Gastroesophageal sphincter (tissue), 4 donors: Measurements from ENCODE around the gene MTMR12. TPM values are rescaled to one million over a fixed set of nuclear protein-coding genes. Genes with fewer than 3 reads are reported as not detected.
A peak's percentile ranks its signal among the peaks of the same experiment; 100 is the strongest.

Experiments
- ATAC-seq: fragments of 150-250 bp; one replicate; pipeline ENCODE4 v1.9.1; 2016; ENCODE audit warnings: mild to moderate bottlenecking, moderate library complexity
- H3K27ac ChIP-seq, 4 donors: fragments of 200-600 bp; sonication (generic) in 3 of 4; 1 replicate in 3 of 4; 2 replicates in 1 of 4; pipeline ENCODE4 v1.5.1; 2016 to 2019
- H3K27me3 ChIP-seq: fragments of 200-600 bp; sonication (generic); one replicate; pipeline ENCODE4 v1.5.1; 2019
- H3K36me3 ChIP-seq, 2 donors: fragments of 200-600 bp; sonication (generic); one replicate each; pipeline ENCODE4 v1.5.1; 2019; ENCODE audit warnings: control low read depth in 1 of 2
- H3K4me1 ChIP-seq, 3 donors: fragments of 200-600 bp; sonication (generic); 1 replicate in 2 of 3; 2 replicates in 1 of 3; pipeline ENCODE4 v1.5.1; 2016 to 2019; ENCODE audit warnings: control low read depth in 2 of 3
- H3K4me3 ChIP-seq, 2 donors: fragments of 200-600 bp; sonication (generic); one replicate each; pipeline ENCODE4 v1.5.1; 2019; ENCODE audit warnings: mild to moderate bottlenecking in 1 of 2, moderate library complexity in 1 of 2
- H3K9me3 ChIP-seq, 3 donors: fragments of 200-600 bp; sonication (generic); one replicate each; pipeline ENCODE4 v1.5.1; 2017 to 2019; ENCODE audit warnings: control low read depth in 2 of 3
- EP300 ChIP-seq: sonication (generic); formaldehyde crosslinking; IDR thresholded peaks from one replicate; pipeline ENCODE4 v1.6.1; 2017; ENCODE audit warnings: antibody characterized with exemption, mild to moderate bottlenecking
- POLR2A ChIP-seq, 2 donors: fragments of 450-650 bp; IDR thresholded peaks; one replicate each; pipeline ENCODE4 v1.6.1; 2017; ENCODE audit warnings: antibody characterized with exemption in 2 of 2, mild to moderate bottlenecking in 2 of 2, moderate library complexity in 1 of 2
- POLR2AphosphoS5 ChIP-seq: sonication (generic); formaldehyde crosslinking; IDR thresholded peaks from one replicate; pipeline ENCODE4 v1.6.1; 2017; ENCODE audit warnings: antibody characterized with exemption
- WGBS, 2 donors: methylation state at CpG; one replicate each; pipeline ENCODE4 v1.1.5; 2018; ENCODE audit warnings: low coverage in 1 of 2; 5-methylcytosine and 5-hydroxymethylcytosine counted together
- total RNA-seq, 4 donors: library from RNA; depleted of rRNA; stranded (reverse); fragments of >200 nt; gene quantifications; one replicate each; pipeline ENCODE4 v1.1.0, GENCODE V29; 2016
- TF ChIP-seq, protein P1 (sequence below), 4 experiments: fragments of 200-600 bp in 2 of 4; fragments of 450-650 bp in 2 of 4; sonication (generic) in 1 of 4; IDR thresholded peaks; one replicate each; pipeline ENCODE4 v1.5.1; 2017 to 2019; ENCODE audit warnings: antibody characterized with exemption in 4 of 4, mild to moderate bottlenecking in 2 of 4, moderate library complexity in 2 of 4

Gene MTMR12
- total RNA-seq: 10 to 100 TPM; 44.2 to 98.9 (median 68.5) TPM

DNA sequence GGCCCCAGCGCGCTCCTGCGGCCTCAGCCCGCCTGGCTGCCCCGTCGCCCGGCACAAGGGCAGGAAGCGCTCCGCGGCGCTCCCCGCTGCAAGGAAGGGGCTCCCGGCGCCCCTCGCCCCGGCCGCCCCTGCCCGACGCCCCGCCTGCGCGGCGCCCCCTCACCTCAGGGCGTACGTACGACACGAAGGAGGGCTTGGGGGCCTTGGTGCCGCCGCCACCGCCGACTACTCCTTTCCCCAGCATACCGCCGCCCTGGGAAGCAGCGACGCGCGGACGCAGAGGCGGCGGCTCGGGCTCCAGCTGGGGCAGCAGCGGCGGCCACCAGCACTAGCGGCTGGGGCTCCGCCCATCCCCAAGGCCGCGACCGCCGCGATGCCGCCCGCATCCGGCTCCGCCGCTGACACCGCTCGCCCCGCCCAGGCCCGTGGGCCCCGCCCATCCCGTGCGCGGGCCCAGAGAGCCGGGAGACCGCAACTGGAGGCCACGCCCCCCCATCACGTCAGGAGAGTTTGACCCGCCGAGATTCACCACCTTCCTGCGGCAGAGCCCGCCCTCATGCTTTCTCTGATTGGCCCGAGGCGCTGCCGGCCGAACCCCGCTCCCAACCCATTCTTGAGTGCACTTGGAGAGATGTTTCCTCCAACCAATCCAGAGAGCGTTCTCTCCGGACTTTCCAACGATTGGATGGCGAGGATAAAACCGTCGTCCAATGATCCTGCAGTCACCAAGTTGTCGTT, at the start of gene MTMR12:
TSS of gene MTMR12 (minus strand) at position 345 of the 738 bp plus-strand sequence. CDS start at position 244, 101 bp downstream.
- Histone ChIP-seq H3K4me3 (peak within 1 kb of the TSS; percentile 68 to 70), H3K4me1 (peaks cover 0 to 49% (median 17%) of the 10 kb centered on the region in 3 donors), H3K27ac (peak within 1 kb of the TSS; percentile 88 to 99 (median 98)), H3K36me3 (no peaks in the 10 kb centered on the region), H3K9me3 (no peaks in the 10 kb centered on the region), H3K27me3 (no peaks in the 10 kb centered on the region)
- TF ChIP-seq POLR2A (IDR thresholded peaks at IDR 0.05) (peak; percentile 93 to 95), EP300 (no peak), POLR2AphosphoS5 (peak; percentile 78)
- TF ChIP-seq, protein P1, sequence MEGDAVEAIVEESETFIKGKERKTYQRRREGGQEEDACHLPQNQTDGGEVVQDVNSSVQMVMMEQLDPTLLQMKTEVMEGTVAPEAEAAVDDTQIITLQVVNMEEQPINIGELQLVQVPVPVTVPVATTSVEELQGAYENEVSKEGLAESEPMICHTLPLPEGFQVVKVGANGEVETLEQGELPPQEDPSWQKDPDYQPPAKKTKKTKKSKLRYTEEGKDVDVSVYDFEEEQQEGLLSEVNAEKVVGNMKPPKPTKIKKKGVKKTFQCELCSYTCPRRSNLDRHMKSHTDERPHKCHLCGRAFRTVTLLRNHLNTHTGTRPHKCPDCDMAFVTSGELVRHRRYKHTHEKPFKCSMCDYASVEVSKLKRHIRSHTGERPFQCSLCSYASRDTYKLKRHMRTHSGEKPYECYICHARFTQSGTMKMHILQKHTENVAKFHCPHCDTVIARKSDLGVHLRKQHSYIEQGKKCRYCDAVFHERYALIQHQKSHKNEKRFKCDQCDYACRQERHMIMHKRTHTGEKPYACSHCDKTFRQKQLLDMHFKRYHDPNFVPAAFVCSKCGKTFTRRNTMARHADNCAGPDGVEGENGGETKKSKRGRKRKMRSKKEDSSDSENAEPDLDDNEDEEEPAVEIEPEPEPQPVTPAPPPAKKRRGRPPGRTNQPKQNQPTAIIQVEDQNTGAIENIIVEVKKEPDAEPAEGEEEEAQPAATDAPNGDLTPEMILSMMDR (IDR thresholded peaks at IDR 0.05): peak in 3 of 4 experiments; percentile 20 to 27 (median 22)
- 0% methylated on average over 9 of the region's 83 CpGs; no CpG with 5 or more reads in 1 of the 2 donors for WGBS, 2 donors
- peak; percentile 97 for ATAC-seq

GRCh38 chr5:32362527-32362926, 49.8 kb upstream of the MTMR12 start:
- TF ChIP-seq EP300 (no peak), POLR2AphosphoS5 (no peak), POLR2A (IDR thresholded peaks at IDR 0.05) (no peak)
- TF ChIP-seq, protein P1 (IDR thresholded peaks at IDR 0.05): no peak
- Histone ChIP-seq H3K9me3 (no peaks in the 10 kb centered on the region), H3K27ac (no peak overlapping the region), H3K4me1 (no peaks in the 10 kb centered on the region), H3K4me3 (no peak overlapping the region), H3K27me3 (no peaks in the 10 kb centered on the region), H3K36me3 (peaks cover 0 to 80% of the 10 kb centered on the region in 2 donors)
- 80 to 90% methylated on average over 4 of the region's 4 CpGs for WGBS, 2 donors
- no peak for ATAC-seq

GRCh38 chr5:32360906-32361305, 48.2 kb upstream of the MTMR12 start:
- no peaks in the 10 kb centered on the region for H3K9me3 ChIP-seq
- H3K27me3 ChIP-seq: no peaks in the 10 kb centered on the region
- no peak for TF ChIP-seq POLR2A (IDR thresholded peaks at IDR 0.05)
- TF ChIP-seq POLR2AphosphoS5: no peak
- TF ChIP-seq, protein P1 (IDR thresholded peaks at IDR 0.05): no peak
- 91 to 94% methylated on average over 4 of the region's 4 CpGs for whole genome bisulfite sequencing, 2 donors
- ATAC-seq: no peak
- no peaks in the 10 kb centered on the region for H3K4me1 ChIP-seq
- H3K4me3 ChIP-seq: no peak overlapping the region
- peaks cover 0 to 89% of the 10 kb centered on the region in 2 donors for H3K36me3 ChIP-seq
- no peak overlapping the region for H3K27ac ChIP-seq

GRCh38 chr5:32358611-32359010, 45.9 kb upstream of the MTMR12 start:
- no peak overlapping the region for H3K4me3 ChIP-seq
- no peak for ATAC-seq
- H3K9me3 ChIP-seq: no peaks in the 10 kb centered on the region
- H3K27ac ChIP-seq: no peak overlapping the region
- H3K27me3 ChIP-seq: no peaks in the 10 kb centered on the region
- WGBS, 2 donors: 87 to 88% methylated on average over 6 of the region's 6 CpGs
- no peaks in the 10 kb centered on the region for H3K4me1 ChIP-seq
- peaks cover 5 to 92% of the 10 kb centered on the region in 2 donors for H3K36me3 ChIP-seq
- TF ChIP-seq POLR2AphosphoS5 (no peak), POLR2A (IDR thresholded peaks at IDR 0.05) (no peak)

GRCh38 chr5:32357658-32358057, 44.9 kb upstream of the MTMR12 start:
- TF ChIP-seq, protein P1 (IDR thresholded peaks at IDR 0.05): no peak
- Histone ChIP-seq H3K27ac (no peak overlapping the region), H3K36me3 (peaks cover 5 to 88% of the 10 kb centered on the region in 2 donors), H3K4me3 (no peak overlapping the region), H3K4me1 (no peaks in the 10 kb centered on the region), H3K27me3 (no peaks in the 10 kb centered on the region), H3K9me3 (no peaks in the 10 kb centered on the region)
- no peak for ATAC-seq
